Stimulated activated CD8-positive, alpha-beta memory T cell treated with anti-CD3 and anti-CD28 coated beads, Interleukin-7, amount 100 ng/mL, for 48 hours (primary cell): ENCODE data around the gene ILF2.

Experiments
- DNase-seq, 2 donors: peaks; one replicate each; pipeline ENCODE4 v3.0.0-alpha.2; 2020; ENCODE audit warnings: low read depth in 1 of 2; ENCODE audit errors: extremely low read depth in 1 of 2

Gene ILF2

DNA sequence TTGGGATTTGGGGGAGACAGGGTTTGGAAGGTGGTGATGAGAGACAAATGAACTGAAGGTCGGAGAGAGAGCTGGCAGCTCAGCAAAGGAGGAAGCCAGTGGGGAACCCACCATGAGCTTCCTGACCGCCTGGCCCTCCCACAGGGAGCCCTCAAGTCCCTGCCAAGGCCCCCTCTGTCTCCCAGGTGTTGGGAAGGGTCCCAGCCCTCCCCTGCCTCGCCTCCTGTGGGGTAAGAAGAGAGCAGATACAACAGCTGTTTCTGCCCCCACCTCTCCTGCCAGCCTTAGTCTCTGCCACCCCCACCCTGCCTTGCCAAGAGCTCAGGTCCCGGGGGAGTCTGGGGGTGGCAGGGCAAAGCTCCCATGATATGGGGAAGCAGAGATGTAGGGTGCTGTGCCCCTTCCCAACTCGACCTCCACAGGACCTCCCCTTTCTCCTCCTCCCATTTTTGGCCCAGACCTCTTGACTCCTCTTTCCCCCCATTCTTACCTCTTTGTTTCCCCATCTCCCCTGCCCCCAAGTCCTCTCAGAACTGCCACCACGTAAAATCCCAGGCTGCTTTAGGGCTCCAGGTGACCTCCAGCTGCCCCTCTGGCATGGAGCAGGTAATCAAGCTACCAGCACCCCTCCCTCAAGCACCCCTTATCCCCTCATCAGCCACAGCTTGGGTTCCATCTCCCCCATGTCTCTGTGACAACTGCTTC lies 42.0 kb downstream of the ILF2 start:
- DNase-seq: no peak

GRCh38 chr1:153627715-153628626 lies 42.8 kb downstream of the ILF2 start, which contains the start of gene S100A1:
Gene S100A1, plus strand, starts transcription at chr1:153628434. Its CDS starts 2,088 bp downstream, at chr1:153630522.
- DNase-seq: no peak

GRCh38 chr1:153626904-153627714 lies 43.7 kb downstream of the ILF2 start, which contains the start of gene S100A13:
Gene S100A13, minus strand, starts transcription at chr1:153627505. Its CDS starts 1,033 bp downstream, at chr1:153626472.
- no peak for DNase-seq

GRCh38 chr1:153626477-153626903 lies 44.3 kb downstream of the ILF2 start:
- DNase-seq: no peak

DNA sequence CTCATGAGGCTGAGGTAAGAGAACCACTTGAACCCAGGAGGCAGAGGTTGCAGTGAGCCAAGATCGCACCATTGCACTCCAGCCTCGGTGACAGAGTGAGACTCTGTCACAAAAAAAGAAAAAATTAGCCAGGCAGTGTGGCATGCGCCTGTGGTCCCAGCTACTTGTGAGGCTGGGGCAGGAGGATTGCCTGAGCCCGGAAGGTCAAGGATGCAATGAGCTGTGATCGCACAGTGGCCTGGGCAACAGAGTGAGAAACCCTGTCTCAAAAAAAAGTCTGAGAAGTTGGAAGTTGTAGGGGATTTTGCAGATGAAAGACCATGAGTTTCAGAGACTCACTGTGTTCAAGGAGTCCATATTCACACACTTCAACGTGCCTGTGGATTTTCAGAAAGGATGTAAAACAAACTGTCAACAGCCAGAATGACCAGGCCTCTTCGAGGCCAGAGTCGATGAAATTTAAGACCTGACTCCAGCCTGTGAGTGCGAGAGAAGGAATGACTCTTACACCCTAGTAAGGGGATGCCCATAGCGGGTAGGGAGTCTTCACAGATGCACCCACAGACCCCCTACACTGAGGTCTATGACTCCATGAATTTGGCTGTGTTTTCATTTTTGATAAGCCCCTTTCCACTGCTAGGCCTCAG lies 45.7 kb downstream of the ILF2 start:
- no peak for DNase-seq

GRCh38 chr1:153623101-153623500 lies 47.7 kb downstream of the ILF2 start:
- no peak for DNase-seq

GRCh38 chr1:153619171-153619570 lies 51.6 kb downstream of the ILF2 start:
- DNase-seq: no peak

GRCh38 chr1:153617663-153618062 lies 53.1 kb downstream of the ILF2 start:
- DNase-seq: peak in 1 of 2 donors; percentile 63

GRCh38 chr1:153616917-153617311 lies 53.9 kb downstream of the ILF2 start:
- DNase-seq: no peak

- DNase-seq: no peak
These were observed 54.5 kb downstream of the ILF2 start, which contains the start of gene S100A14 for GRCh38 chr1:153616144-153616916. Gene S100A14, minus strand, starts transcription at chr1:153616325. Its CDS starts 467 bp downstream, at chr1:153615858.

DNA sequence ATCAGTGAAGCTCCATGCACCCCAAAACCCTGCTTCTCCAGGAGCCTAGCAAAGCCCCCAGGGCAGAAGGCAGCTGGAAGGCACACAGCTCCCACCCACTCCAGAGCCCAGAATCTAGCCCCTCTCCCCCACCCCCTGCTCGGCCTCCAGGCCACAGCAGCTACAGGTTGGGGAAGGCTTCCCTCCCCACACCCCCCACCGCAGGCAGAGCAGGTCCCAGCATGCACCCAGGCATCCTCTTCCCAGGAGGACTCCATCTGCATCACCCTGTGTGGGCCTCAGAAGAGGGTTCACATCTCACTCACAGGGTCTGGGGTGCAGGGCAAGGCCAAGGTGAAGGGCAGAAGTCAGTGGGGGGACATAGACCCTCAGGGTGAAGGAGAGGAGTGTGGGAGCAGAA lies 55.4 kb downstream of the ILF2 start:
- DNase-seq: no peak

DNA sequence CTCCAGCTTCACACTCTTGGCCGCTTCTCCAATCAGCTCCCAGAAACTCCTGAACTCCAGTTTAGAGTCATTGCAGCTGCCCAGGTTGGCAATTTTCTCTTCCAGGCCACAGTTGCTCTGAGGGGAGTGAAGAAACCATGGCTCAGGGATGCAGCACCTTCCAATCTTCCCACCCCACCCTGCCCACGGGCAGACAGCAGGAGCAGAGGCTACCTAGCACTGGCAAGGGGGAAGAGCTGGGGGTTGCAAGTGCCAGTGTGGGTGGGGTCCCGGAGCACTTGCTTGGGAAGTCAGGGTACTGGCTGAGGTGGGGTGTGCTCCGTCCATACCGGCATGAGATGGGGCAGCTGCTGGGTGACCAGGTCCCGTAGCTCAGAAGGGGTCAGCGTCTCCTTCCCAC lies 55.9 kb downstream of the ILF2 start:
- no peak for DNase-seq

DNA sequence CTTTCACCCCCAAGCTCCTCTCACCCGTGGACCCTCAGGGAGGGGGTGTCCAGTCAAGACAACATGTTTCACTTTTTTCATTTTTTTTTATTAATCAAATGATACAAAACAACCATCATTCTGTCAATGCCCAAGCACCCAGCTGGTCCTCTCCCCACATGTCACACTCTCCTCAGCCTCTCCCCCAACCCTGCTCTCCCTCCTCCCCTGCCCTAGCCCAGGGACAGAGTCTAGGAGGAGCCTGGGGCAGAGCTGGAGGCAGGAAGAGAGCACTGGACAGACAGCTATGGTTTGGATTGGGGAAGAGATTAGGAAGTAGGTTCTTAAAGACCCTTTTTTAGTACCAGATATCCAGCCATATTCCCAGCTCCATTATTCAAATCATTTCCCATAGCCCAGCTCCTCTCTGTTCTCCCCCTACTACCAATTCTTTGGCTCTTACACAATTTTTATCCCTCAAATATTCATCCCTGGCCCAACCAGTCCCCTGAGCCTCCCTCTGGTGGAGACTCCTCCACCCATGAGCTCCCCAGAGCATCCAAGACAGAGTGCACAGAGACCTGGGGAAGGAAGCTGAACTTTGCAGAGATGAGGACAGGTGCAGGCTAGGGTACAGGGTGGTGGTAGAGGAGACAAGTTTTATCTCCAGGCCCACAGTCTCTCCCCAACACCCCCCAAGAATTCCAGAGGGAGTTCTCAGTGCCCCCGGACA lies 56.4 kb downstream of the ILF2 start:
- no peak for DNase-seq

- no peak for DNase-seq
These were observed 57.4 kb downstream of the ILF2 start for GRCh38 chr1:153613406-153613805.

- no peak for DNase-seq
These were observed 58.0 kb downstream of the ILF2 start, which contains the start of gene S100A16 for GRCh38 chr1:153612755-153613331. Gene S100A16, minus strand, starts transcription at chr1:153613137. Its CDS starts 4,986 bp downstream, at chr1:153608151.

- DNase-seq: no peak
These were observed 58.6 kb downstream of the ILF2 start for GRCh38 chr1:153612111-153612754.
